ENCODE measurements around the gene MRLN. TPM values are rescaled to one million over a fixed set of nuclear protein-coding genes. Genes with fewer than 3 reads are reported as not detected.

MRLN gene
- total RNA-seq, 3 donors from 2014 or later = not detected

DNA sequence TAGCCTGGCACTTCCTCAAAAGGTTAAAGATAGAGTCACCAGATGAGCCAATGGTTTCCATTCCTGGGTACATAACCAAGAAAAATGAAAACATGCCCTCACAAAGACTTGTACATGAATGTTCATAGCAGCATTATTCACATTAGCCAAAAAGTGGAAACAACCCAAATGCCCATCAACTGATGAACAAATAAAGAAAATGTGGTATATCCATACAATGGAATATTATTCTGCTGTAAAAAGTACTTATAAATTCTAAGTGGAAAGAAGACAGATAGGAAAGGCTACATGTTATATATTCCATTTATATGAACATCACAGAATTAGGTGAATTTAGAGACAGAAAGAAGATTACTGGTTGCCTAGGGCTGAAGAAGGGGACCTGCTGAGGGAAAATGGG, 32.9 kb downstream of the MRLN start:
- Histone ChIP-seq H3K9me3 (no peaks in the 10 kb centered on the region), H3K36me3 (no peaks in the 10 kb centered on the region), H3K4me1 (no peaks in the 10 kb centered on the region), H3K27ac (no peak overlapping the region), H3K27me3 (no peaks in the 10 kb centered on the region), H3K4me3 (no peak overlapping the region)
- DNase-seq (ENCODE audit: low spot score in 2 of 2) = no peak
- TF ChIP-seq POLR2AphosphoS5 (IDR thresholded peaks at IDR 0.05) = no peak
- TF ChIP-seq POLR2A (IDR thresholded peaks at IDR 0.05) = no peak
- TF ChIP-seq, protein P1, sequence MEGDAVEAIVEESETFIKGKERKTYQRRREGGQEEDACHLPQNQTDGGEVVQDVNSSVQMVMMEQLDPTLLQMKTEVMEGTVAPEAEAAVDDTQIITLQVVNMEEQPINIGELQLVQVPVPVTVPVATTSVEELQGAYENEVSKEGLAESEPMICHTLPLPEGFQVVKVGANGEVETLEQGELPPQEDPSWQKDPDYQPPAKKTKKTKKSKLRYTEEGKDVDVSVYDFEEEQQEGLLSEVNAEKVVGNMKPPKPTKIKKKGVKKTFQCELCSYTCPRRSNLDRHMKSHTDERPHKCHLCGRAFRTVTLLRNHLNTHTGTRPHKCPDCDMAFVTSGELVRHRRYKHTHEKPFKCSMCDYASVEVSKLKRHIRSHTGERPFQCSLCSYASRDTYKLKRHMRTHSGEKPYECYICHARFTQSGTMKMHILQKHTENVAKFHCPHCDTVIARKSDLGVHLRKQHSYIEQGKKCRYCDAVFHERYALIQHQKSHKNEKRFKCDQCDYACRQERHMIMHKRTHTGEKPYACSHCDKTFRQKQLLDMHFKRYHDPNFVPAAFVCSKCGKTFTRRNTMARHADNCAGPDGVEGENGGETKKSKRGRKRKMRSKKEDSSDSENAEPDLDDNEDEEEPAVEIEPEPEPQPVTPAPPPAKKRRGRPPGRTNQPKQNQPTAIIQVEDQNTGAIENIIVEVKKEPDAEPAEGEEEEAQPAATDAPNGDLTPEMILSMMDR (IDR thresholded peaks at IDR 0.05) = no peak
- intact Hi-C loops (cut with DNase I; ENCODE audit: low total_unique reads) = no loop called here

DNA sequence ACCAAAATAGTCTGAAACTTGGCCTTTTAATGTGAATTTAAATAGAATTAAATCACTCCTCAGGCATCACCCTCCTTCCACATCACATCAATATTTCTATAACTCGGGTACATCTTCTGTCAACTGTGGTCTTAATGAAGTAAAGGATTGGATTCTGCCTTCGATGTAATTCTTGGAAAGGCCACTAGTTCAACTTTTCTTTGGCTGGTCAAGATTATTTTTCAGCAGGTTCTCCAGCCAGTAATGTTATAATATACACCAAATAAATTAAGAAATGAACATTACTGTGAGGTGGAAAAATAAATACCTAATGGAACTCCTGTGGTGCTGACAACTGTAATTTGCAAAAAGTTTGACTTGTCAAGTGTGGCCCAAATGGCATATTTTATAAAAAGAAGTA, 33.9 kb downstream of the MRLN start:
- intact Hi-C loops (cut with DNase I; ENCODE audit: low total_unique reads) = no loop called here
- no peak overlapping the region for H3K27ac ChIP-seq
- H3K9me3 ChIP-seq = no peaks in the 10 kb centered on the region
- H3K36me3 ChIP-seq = no peaks in the 10 kb centered on the region
- DNase-seq (ENCODE audit: low spot score in 2 of 2) = no peak
- H3K27me3 ChIP-seq = no peaks in the 10 kb centered on the region
- no peak overlapping the region for H3K4me3 ChIP-seq
- H3K4me1 ChIP-seq = no peaks in the 10 kb centered on the region
- TF ChIP-seq POLR2AphosphoS5 (IDR thresholded peaks at IDR 0.05) = no peak
- TF ChIP-seq, protein P1 (IDR thresholded peaks at IDR 0.05) = no peak
- no peak for TF ChIP-seq POLR2A (IDR thresholded peaks at IDR 0.05)

DNA sequence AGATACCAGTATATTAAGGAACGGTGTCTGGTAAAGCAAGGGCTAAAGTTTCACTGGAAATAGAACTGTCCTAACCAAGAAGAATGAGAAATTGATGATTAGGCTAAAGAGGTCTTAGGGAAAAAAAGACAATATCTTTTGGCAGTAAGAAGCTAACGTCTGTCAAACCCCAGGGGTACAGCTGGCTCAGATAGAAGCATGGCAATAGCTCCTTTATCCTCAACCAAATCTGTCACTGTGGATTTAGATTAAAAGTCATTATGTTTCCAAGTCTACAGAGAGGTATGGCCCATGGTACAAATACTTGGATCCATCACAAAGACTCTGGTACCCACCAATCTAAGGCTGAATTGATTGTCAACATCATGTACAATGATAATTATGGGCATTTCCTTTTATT, 35.0 kb downstream of the MRLN start:
- TF ChIP-seq, protein P1 (IDR thresholded peaks at IDR 0.05) = no peak
- no peak for TF ChIP-seq POLR2A (IDR thresholded peaks at IDR 0.05)
- TF ChIP-seq POLR2AphosphoS5 (IDR thresholded peaks at IDR 0.05) = no peak
- Histone ChIP-seq H3K4me1 (no peaks in the 10 kb centered on the region), H3K36me3 (no peaks in the 10 kb centered on the region), H3K27ac (no peak overlapping the region), H3K9me3 (no peaks in the 10 kb centered on the region), H3K4me3 (no peak overlapping the region), H3K27me3 (no peaks in the 10 kb centered on the region)
- intact Hi-C loops (cut with DNase I; ENCODE audit: low total_unique reads) = no loop called here
- DNase-seq (ENCODE audit: low spot score in 2 of 2) = no peak

DNA sequence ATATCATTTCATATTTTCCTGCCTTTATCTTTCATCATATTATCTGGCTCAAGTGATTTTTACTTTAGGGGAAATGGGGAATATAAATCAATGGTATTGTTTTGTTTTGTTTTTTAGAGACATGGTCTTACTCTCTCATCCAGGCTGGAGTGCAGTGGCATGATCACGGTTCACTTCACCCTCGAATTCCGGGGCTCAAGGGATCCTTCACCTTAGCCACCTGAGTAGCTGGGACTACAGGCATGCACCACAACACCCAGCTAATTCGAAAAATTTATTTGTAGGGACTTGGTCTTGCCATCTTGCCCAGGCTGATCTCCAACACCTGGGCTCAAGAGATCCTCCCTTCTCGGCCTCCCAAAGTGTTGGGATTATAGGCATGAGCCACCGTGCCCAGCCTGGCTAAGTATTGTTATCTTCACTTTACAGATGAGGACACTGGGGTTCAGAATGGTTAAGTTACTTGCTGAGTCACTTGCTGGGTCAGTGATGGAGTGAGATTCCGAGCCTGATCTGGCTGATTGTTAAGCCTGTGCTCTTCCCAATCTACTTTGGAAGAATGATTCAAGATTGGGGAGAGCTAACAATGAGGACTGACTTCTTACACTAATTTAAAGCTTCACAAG, 39.9 kb downstream of the MRLN start:
- TF ChIP-seq POLR2AphosphoS5 (IDR thresholded peaks at IDR 0.05) (no peak), POLR2A (IDR thresholded peaks at IDR 0.05) (no peak)
- TF ChIP-seq, protein P1 (IDR thresholded peaks at IDR 0.05) = no peak
- no peak overlapping the region for H3K4me3 ChIP-seq
- DNase-seq (ENCODE audit: low spot score in 2 of 2) = no peak

DNA sequence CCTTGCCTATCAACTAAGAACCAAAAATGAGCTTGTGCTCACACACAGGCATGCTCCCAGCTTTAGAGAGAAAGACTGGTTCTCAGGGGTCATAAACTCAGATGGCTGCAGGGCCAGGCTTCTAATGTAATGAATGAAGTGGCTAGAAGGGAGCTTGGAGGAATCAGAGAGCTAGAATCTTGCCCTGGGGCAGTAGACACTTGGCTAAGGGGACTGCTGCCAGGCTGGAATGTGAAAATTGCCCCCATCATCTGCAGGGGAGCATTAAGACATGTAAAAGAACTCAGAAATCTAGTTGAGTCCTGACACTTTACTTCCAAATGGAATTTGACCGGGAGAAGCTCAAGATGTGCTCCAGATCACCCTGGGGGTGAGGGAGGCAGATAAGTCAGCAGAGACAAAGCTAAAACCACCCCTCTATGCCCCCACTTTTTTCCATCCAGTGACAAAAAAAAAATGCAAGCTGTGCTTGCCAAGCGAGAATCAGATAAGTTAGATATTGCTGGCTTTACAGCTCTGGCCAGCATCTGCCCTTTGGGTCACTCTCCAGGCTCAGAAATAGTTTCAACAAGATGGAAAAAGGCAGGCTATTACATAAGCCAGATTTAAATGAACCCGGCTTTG, 41.3 kb downstream of the MRLN start:
- H3K4me1 ChIP-seq = peaks cover 0 to 3% of the 10 kb centered on the region in 2 donors
- H3K27me3 ChIP-seq = no peaks in the 10 kb centered on the region
- TF ChIP-seq POLR2AphosphoS5 (IDR thresholded peaks at IDR 0.05) (no peak), POLR2A (IDR thresholded peaks at IDR 0.05) (no peak)
- TF ChIP-seq, protein P1 (IDR thresholded peaks at IDR 0.05) = no peak
- intact Hi-C loops (cut with DNase I; ENCODE audit: low total_unique reads) = no loop called here
- no peaks in the 10 kb centered on the region for H3K36me3 ChIP-seq
- no peak overlapping the region for H3K4me3 ChIP-seq
- H3K27ac ChIP-seq = no peak overlapping the region
- DNase-seq (ENCODE audit: low spot score in 2 of 2) = no peak
- H3K9me3 ChIP-seq = no peaks in the 10 kb centered on the region

More for the DNA sequence above, 39.9 kb downstream of the MRLN start:
- intact Hi-C loops (cut with DNase I; ENCODE audit: low total_unique reads) = no loop called here
- Histone ChIP-seq H3K9me3 (no peaks in the 10 kb centered on the region), H3K4me1 (peaks cover 0 to 3% of the 10 kb centered on the region in 2 donors), H3K36me3 (no peaks in the 10 kb centered on the region), H3K27me3 (no peaks in the 10 kb centered on the region), H3K27ac (no peak overlapping the region)

Data from breast epithelium (tissue), 4 donors.